Measurements from ENCODE around the gene YIF1B. TPM values are rescaled to one million over a fixed set of nuclear protein-coding genes. Genes with fewer than 3 reads are reported as not detected.

Gene YIF1B
- total and polyA plus RNA-seq, 2 donors from 2014 or later, result 30.3 to 62.7 TPM

Other genes with a start within 250 kb of the YIF1B start
- not detected for gene DPF1, start 91.7 kb downstream of the YIF1B start, total RNA-seq
- gene DPF1, start 91.7 kb downstream of the YIF1B start, polyA plus RNA-seq (ENCODE audit: insufficient read depth, low read depth, low replicate concordance), result not detected
- 66.0 TPM for gene PPP1R14A, start 59.6 kb downstream of the YIF1B start, total RNA-seq
- gene PPP1R14A, start 59.6 kb downstream of the YIF1B start, polyA plus RNA-seq (ENCODE audit: insufficient read depth, low read depth, low replicate concordance), result 69.9 TPM
- gene SPINT2, start 51.4 kb downstream of the YIF1B start, total RNA-seq, result 381 TPM
- gene SPINT2, start 51.4 kb downstream of the YIF1B start, polyA plus RNA-seq (ENCODE audit: insufficient read depth, low read depth, low replicate concordance), result 425 TPM
- 43.9 TPM for gene C19orf33, start 11.7 kb downstream of the YIF1B start, total RNA-seq
- 40.3 TPM for gene C19orf33, start 11.7 kb downstream of the YIF1B start, polyA plus RNA-seq (ENCODE audit: insufficient read depth, low read depth, low replicate concordance)
- gene KCNK6, start 3.9 kb upstream of the YIF1B start, total RNA-seq, result 7.2 TPM
- 2.2 TPM for gene KCNK6, start 3.9 kb upstream of the YIF1B start, polyA plus RNA-seq (ENCODE audit: insufficient read depth, low read depth, low replicate concordance)
- gene CATSPERG, start 19.9 kb upstream of the YIF1B start, total RNA-seq, result 9.6 TPM
- gene CATSPERG, start 19.9 kb upstream of the YIF1B start, polyA plus RNA-seq (ENCODE audit: insufficient read depth, low read depth, low replicate concordance), result 6.0 TPM
- gene PSMD8, start 58.6 kb upstream of the YIF1B start, total RNA-seq, result 126 TPM
- 217 TPM for gene PSMD8, start 58.6 kb upstream of the YIF1B start, polyA plus RNA-seq (ENCODE audit: insufficient read depth, low read depth, low replicate concordance)
- gene GGN, start 72.1 kb upstream of the YIF1B start, total RNA-seq, result 1.6 TPM
- 0.92 TPM for gene GGN, start 72.1 kb upstream of the YIF1B start, polyA plus RNA-seq (ENCODE audit: insufficient read depth, low read depth, low replicate concordance)
- 8.7 TPM for gene SPRED3, start 72.8 kb upstream of the YIF1B start, total RNA-seq
- gene SPRED3, start 72.8 kb upstream of the YIF1B start, polyA plus RNA-seq (ENCODE audit: insufficient read depth, low read depth, low replicate concordance), result 0.17 TPM
- 22.3 TPM for gene FAM98C, start 87.1 kb upstream of the YIF1B start, total RNA-seq
- gene FAM98C, start 87.1 kb upstream of the YIF1B start, polyA plus RNA-seq (ENCODE audit: insufficient read depth, low read depth, low replicate concordance), result 25.2 TPM
- 3.6 TPM for gene RASGRP4, start 110.3 kb upstream of the YIF1B start, total RNA-seq
- 0.80 TPM for gene RASGRP4, start 110.3 kb upstream of the YIF1B start, polyA plus RNA-seq (ENCODE audit: insufficient read depth, low read depth, low replicate concordance)
- 2.8 TPM for gene RYR1, start 117.7 kb upstream of the YIF1B start, total RNA-seq
- 0.69 TPM for gene RYR1, start 117.7 kb upstream of the YIF1B start, polyA plus RNA-seq (ENCODE audit: insufficient read depth, low read depth, low replicate concordance)

Measured in kidney (tissue), 2 donors.